ENCODE data around the gene MED20. TPM values are rescaled to one million over a fixed set of nuclear protein-coding genes. Genes with fewer than 3 reads are reported as not detected.

The MED20 gene
- polyA plus RNA-seq, 1 of the 3 experiments (the other 2 are of a cell fraction) = 25.1 TPM

- peak within 1 kb of the TSS; percentile 88 for H3K4me2 ChIP-seq
- peaks cover 8% of the 10 kb centered on the region for H3F3A ChIP-seq (replicated peaks; ENCODE audit: insufficient read depth)
- H3K9ac ChIP-seq = peak within 1 kb of the TSS; percentile 77
- H3K79me2 ChIP-seq (ENCODE audit: insufficient read depth) = peaks cover 3% of the 10 kb centered on the region; the same call in 1 of the 2 replicates
- WGBS (ENCODE audit: low lambda C conversion rate) = 1% methylated on average over 35 of the region's 55 CpGs
- peaks cover 0 to 2% of the 10 kb centered on the region in 2 experiments for H3K36me3 ChIP-seq (replicated peaks in 1 of 2; ENCODE audit: control insufficient read depth in 1 of 2, insufficient read depth in 2 of 2, low read length in 1 of 2)
- H3K9me2 ChIP-seq = no peaks in the 10 kb centered on the region
- no peaks in the 10 kb centered on the region for H3K27me3 ChIP-seq (ENCODE audit: insufficient read depth)
- H3K9me3 ChIP-seq = no peaks in the 10 kb centered on the region
- ChIA-PET POLR2A (interaction anchor here (0.7 kb wide), 1 partner anchor 25 kb away, joined by 3 read pairs; the partner anchor contains the start of genes BYSL and MED20), CTCF (interaction anchor here (0.6 to 1.9 kb wide), 5 partner anchors 12 to 177 kb away, joined by 3 to 13 read pairs (median 5); partner anchors contain the start of genes BYSL, MED20 and TOMM6)
- H3K4me1 ChIP-seq (ENCODE audit: control insufficient read depth in 1 of 2, insufficient read depth in 2 of 2, low read depth in 1 of 2, low read length in 1 of 2) = peaks cover 5 to 12% of the 10 kb centered on the region in 2 experiments; a peak in 2 of 4 replicates
- H2AFZ ChIP-seq (ENCODE audit: low read depth) = peak within 1 kb of the TSS; percentile 90
- H3K4me3 ChIP-seq (ENCODE audit: low read depth in 2 of 2, low read length in 1 of 2) = peak within 1 kb of the TSS; percentile 83 to 94
- DNase-seq = peak; percentile 97
- no peaks in the 10 kb centered on the region for H4K20me1 ChIP-seq (ENCODE audit: insufficient read depth)
- peak within 1 kb of the TSS; percentile 79 to 82 for H3K27ac ChIP-seq (ENCODE audit: low read depth in 2 of 2, low read length in 1 of 2)
- no peak for TF ChIP-seq FOXJ3 (CRISPR knock-in tag; IDR thresholded peaks at IDR 0.05)
- TF ChIP-seq POLR2AphosphoS5 (IDR thresholded peaks at IDR 0.05; ENCODE audit: low read depth, low read length) = peak; percentile 40; the same call in 1 of the 2 replicates
- TF ChIP-seq SMC3 (IDR thresholded peaks at IDR 0.05; ENCODE audit: low read depth, low read length) = no peak
- TF ChIP-seq EZH2phosphoT487 (IDR thresholded peaks at IDR 0.05; ENCODE audit: borderline replicate concordance, low read depth) = no peak
- TF ChIP-seq RXRA (IDR thresholded peaks at IDR 0.05; ENCODE audit: borderline replicate concordance, low read depth) = no peak
- peak; percentile 55 for TF ChIP-seq PBX3 (IDR thresholded peaks at IDR 0.05)
- peak; percentile 29 for TF ChIP-seq CHD2 (IDR thresholded peaks at IDR 0.05; ENCODE audit: low read length, partially characterized antibody)
- TF ChIP-seq ELF1 (IDR thresholded peaks at IDR 0.05) = no peak
- peak; percentile 92 for TF ChIP-seq MAX (IDR thresholded peaks at IDR 0.05; ENCODE audit: low read depth)
- no peak for TF ChIP-seq EP300 (IDR thresholded peaks at IDR 0.05; ENCODE audit: borderline replicate concordance in 1 of 2, low read depth in 1 of 2, low read length in 1 of 2)
- peak; percentile 34; the same call in 1 of the 2 replicates for TF ChIP-seq TAF1 (IDR thresholded peaks at IDR 0.05; ENCODE audit: borderline replicate concordance, low read depth, low read length)
- no peak for TF ChIP-seq FOXM1 (IDR thresholded peaks at IDR 0.05; ENCODE audit: low read depth)
- TF ChIP-seq TCF12 (IDR thresholded peaks at IDR 0.05) = no peak; the same call in 1 of the 2 replicates
- TF ChIP-seq RAD21 (IDR thresholded peaks at IDR 0.05; ENCODE audit: low read length) = no peak
- no peak for TF ChIP-seq CTCF (IDR thresholded peaks at IDR 0.05)
- peak; percentile 63; the same call in 1 of the 2 replicates for TF ChIP-seq USF1 (IDR thresholded peaks at IDR 0.05; ENCODE audit: borderline replicate concordance, low read depth)
- TF ChIP-seq GABPA (IDR thresholded peaks at IDR 0.05; ENCODE audit: low read depth) = no peak
- TF ChIP-seq GATA2 (CRISPR knock-in tag; IDR thresholded peaks at IDR 0.05) = no peak
- TF ChIP-seq IRF3 (IDR thresholded peaks at IDR 0.05; ENCODE audit: low read depth, low read length) = no peak
- no peak; the same call in 1 of the 2 replicates for TF ChIP-seq RCOR1 (IDR thresholded peaks at IDR 0.05; ENCODE audit: low read length)
- TF ChIP-seq USF2 (IDR thresholded peaks at IDR 0.05; ENCODE audit: borderline replicate concordance, low read depth, low read length) = 0 out of 2 replicates have a peak, but pooled peaks have one; percentile 18
- no peak for TF ChIP-seq JUND (IDR thresholded peaks at IDR 0.05)
- TF ChIP-seq YY1 (IDR thresholded peaks at IDR 0.05; ENCODE audit: low read depth) = no peak
- TF ChIP-seq TEAD4 (IDR thresholded peaks at IDR 0.05; ENCODE audit: borderline replicate concordance, insufficient read depth) = no peak
- TF ChIP-seq MEF2A (IDR thresholded peaks at IDR 0.05; ENCODE audit: borderline replicate concordance, low read depth) = no peak
- TF ChIP-seq MXI1 (IDR thresholded peaks at IDR 0.05; ENCODE audit: low read depth, low read length) = peak; percentile 92
- TF ChIP-seq FOSL2 (IDR thresholded peaks at IDR 0.05; ENCODE audit: borderline replicate concordance, low read depth) = no peak
Measured at GRCh38 chr6:41895300-41896233, 25.4 kb downstream of the MED20 start, which contains the start of gene USP49. Gene USP49, minus strand, starts transcription at chr6:41895375. Its CDS starts 88,392 bp downstream, at chr6:41806983.

Measured in SK-N-SH (cell line).